BJ (cell line): ENCODE measurements around the gene CTNNBIP1. TPM values are rescaled to one million over a fixed set of nuclear protein-coding genes. Genes with fewer than 3 reads are reported as not detected.
A peak's percentile ranks its signal among the peaks of the same experiment; 100 is the strongest.

Experiments used
- CTCF ChIA-PET: fragments of 350-600 bp; formaldehyde crosslinking; extraction: SDS; loops from one replicate; lab custom pipeline; 2021; ENCODE audit warnings: antibody characterized with exemption, inconsistent platforms; lab: Yijun Ruan, JAX
- POLR2A ChIA-PET: fragments of 300-600 bp; sonication (Branson Sonifier 250); formaldehyde crosslinking; extraction: SDS; loops from one replicate; lab custom pipeline; 2021; ENCODE audit warnings: antibody characterized with exemption; lab: Charles Lee
- DNase-seq: peaks from one replicate; pipeline ENCODE4 v3.0.0-alpha.2; 2011; ENCODE audit warnings: low read depth
- H3K27me3 ChIP-seq: 2 replicates; pipeline ENCODE4 v1.6.0; 2011; ENCODE audit warnings: low read length; ENCODE audit not compliant: control insufficient read depth, insufficient read depth
- H3K36me3 ChIP-seq: 2 replicates; pipeline ENCODE4 v1.5.1; 2011; ENCODE audit warnings: low read length; ENCODE audit not compliant: control insufficient read depth, insufficient read depth
- H3K4me3 ChIP-seq: 2 replicates; pipeline ENCODE4 v1.5.1; 2011; ENCODE audit warnings: low read depth, mild to moderate bottlenecking, control low read depth, low read length
- polyA plus RNA-seq: library from polyadenylated mRNA; depleted of rRNA; stranded (reverse); fragments of >200 nt; gene quantifications from 2 replicates; pipeline ENCODE4 v1.2.3, GENCODE V29; 2011
- TF ChIP-seq, protein P1 (sequence below): IDR thresholded peaks from 2 replicates; pipeline ENCODE4 v1.5.1; 2011; ENCODE audit warnings: low read depth, mild to moderate bottlenecking, control low read depth, inconsistent platforms, low read length, moderate library complexity; ENCODE audit not compliant: insufficient read depth

Gene CTNNBIP1
- polyA plus RNA-seq, 1 experiment, result 25.5 TPM

DNA sequence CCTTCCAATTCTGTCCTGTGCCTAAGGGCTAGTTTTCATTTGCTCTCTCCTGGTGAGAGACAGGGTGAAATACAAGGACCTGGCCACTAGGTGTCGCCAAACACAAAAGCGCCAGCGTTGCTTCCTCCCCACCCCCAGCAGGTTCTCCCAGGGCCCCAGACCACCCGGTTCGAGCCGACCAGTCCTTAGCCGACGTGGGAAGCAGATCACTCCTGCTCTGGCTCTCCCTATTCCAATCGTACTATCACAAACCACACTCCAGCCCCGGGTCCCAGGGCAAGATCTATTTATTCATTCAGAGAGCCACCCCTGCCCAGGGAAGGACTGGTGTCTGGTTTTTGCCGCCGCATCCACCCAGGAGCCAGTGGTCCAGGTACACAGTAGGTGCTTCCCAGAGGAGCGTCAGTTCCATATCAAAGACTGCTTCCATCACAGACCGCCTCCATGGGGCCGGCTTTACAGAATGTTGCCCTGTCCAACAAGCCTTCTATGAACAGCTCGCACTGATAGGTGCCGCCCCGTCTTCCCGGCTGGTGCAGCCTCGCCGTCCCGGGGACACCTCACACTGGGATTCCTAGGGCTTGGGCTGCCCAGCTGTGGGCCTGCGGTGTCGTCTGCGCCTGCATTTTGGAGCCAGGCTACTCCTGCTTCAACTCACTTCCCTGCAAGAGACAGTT, 35.0 kb downstream of the CTNNBIP1 start:
- H3K36me3 ChIP-seq, result 0 out of 2 replicates have a peak, but pooled peaks cover 1% of the 10 kb centered on the region
- H3K4me3 ChIP-seq, result no peak overlapping the region
- no peaks in the 10 kb centered on the region for H3K27me3 ChIP-seq
- no peak for DNase-seq
- CTCF ChIA-PET, result interaction anchor here (0.6 to 5.5 kb wide), 20 partner anchors 9 to 551 kb away, joined by 3 to 45 read pairs (median 6); partner anchors contain the start of genes CTNNBIP1, LZIC, NMNAT1 and UBE4B
- POLR2A ChIA-PET, result no interaction called here
- TF ChIP-seq, protein P1, sequence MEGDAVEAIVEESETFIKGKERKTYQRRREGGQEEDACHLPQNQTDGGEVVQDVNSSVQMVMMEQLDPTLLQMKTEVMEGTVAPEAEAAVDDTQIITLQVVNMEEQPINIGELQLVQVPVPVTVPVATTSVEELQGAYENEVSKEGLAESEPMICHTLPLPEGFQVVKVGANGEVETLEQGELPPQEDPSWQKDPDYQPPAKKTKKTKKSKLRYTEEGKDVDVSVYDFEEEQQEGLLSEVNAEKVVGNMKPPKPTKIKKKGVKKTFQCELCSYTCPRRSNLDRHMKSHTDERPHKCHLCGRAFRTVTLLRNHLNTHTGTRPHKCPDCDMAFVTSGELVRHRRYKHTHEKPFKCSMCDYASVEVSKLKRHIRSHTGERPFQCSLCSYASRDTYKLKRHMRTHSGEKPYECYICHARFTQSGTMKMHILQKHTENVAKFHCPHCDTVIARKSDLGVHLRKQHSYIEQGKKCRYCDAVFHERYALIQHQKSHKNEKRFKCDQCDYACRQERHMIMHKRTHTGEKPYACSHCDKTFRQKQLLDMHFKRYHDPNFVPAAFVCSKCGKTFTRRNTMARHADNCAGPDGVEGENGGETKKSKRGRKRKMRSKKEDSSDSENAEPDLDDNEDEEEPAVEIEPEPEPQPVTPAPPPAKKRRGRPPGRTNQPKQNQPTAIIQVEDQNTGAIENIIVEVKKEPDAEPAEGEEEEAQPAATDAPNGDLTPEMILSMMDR, result peak; percentile 95

GRCh38 chr1:9874412-9874811, 35.7 kb downstream of the CTNNBIP1 start:
- peaks cover 1% of the 10 kb centered on the region; the same call in 1 of the 2 replicates for H3K36me3 ChIP-seq
- ChIA-PET POLR2A (no interaction called here), CTCF (interaction anchor here (0.6 to 5.5 kb wide), 18 partner anchors 8 to 552 kb away, joined by 3 to 45 read pairs (median 6); partner anchors contain the start of genes CTNNBIP1, LZIC, NMNAT1 and UBE4B)
- no peak overlapping the region for H3K4me3 ChIP-seq
- TF ChIP-seq, protein P1, result no peak
- no peak for DNase-seq
- no peaks in the 10 kb centered on the region for H3K27me3 ChIP-seq

- ChIA-PET CTCF (interaction anchor here (0.6 to 5.5 kb wide), 16 partner anchors 8 to 552 kb away, joined by 3 to 45 read pairs (median 6); partner anchors contain the start of genes LZIC, NMNAT1 and UBE4B), POLR2A (no interaction called here)
- peaks cover 1% of the 10 kb centered on the region; the same call in 1 of the 2 replicates for H3K36me3 ChIP-seq
- no peak for DNase-seq
- H3K4me3 ChIP-seq, result no peak overlapping the region
- no peaks in the 10 kb centered on the region for H3K27me3 ChIP-seq
- TF ChIP-seq, protein P1, result no peak
Observed at GRCh38 chr1:9873992-9874391, 36.1 kb downstream of the CTNNBIP1 start.

DNA sequence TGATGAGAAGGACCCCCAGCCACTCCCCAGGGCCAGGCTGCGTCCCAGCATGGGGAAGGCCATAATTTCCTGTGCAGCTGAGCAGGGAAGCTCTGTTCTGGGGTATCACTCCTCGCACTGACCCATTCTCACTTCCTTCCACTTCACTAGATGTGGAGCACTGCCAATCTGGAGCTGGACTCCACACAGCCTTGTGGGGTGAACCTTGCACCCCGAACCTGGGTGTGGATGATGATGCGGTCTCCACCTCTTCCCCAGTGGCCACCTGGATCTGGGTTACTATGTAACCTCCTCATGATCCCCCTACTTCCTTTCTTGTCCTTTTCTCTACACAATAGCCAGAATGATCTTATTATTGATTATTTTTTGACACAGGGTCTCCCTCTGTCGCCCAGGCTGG, 36.7 kb downstream of the CTNNBIP1 start:
- Histone ChIP-seq H3K4me3 (no peak overlapping the region), H3K36me3 (peaks cover 1% of the 10 kb centered on the region; the same call in 1 of the 2 replicates), H3K27me3 (no peaks in the 10 kb centered on the region)
- TF ChIP-seq, protein P1, result no peak
- POLR2A ChIA-PET, result no interaction called here
- DNase-seq, result no peak
- CTCF ChIA-PET, result interaction anchor here (0.8 to 5.5 kb wide), 9 partner anchors 12 to 247 kb away, joined by 3 to 45 read pairs (median 4); partner anchors contain the start of genes LZIC and NMNAT1

GRCh38 chr1:9872430-9873165, 37.5 kb downstream of the CTNNBIP1 start:
- ChIA-PET CTCF (interaction anchor here (0.9 to 5.5 kb wide), 7 partner anchors 12 to 268 kb away, joined by 3 to 45 read pairs (median 4); partner anchors contain the start of genes LZIC and NMNAT1), POLR2A (no interaction called here)
- DNase-seq, result no peak
- TF ChIP-seq, protein P1, result no peak
- no peaks in the 10 kb centered on the region for H3K27me3 ChIP-seq
- H3K4me3 ChIP-seq, result no peak overlapping the region
- H3K36me3 ChIP-seq, result peaks cover 1% of the 10 kb centered on the region; the same call in 1 of the 2 replicates
